SK-N-SH treated with all-trans-retinoic acid at 6 μM for 48 hours (cell line): ENCODE data around the gene SGIP1.

Source experiments
- ATAC-seq: fragments of 200-7000 bp; cut with Tn5 transposase; 3 replicates; pipeline ENCODE4 v1.9.1; 2020; ENCODE audit warnings: mild to moderate bottlenecking, moderate library complexity
- ARNTL ChIP-seq: fragments of 450-650 bp; formaldehyde crosslinking; IDR thresholded peaks from 2 replicates; pipeline ENCODE4 v1.5.0; 2020; ENCODE audit warnings: low read depth, mild to moderate bottlenecking, moderate library complexity, borderline replicate concordance
- BACH2 ChIP-seq: fragments of 250-450 bp; sonication (Bioruptor Pico); IDR thresholded peaks from 2 replicates; pipeline ENCODE4 v1.9.0; 2021; ENCODE audit warnings: mild to moderate bottlenecking, borderline replicate concordance
- CREB5 ChIP-seq: fragments of 250-450 bp; sonication (Bioruptor Pico); IDR thresholded peaks from 2 replicates; pipeline ENCODE4 v1.5.1; 2020; ENCODE audit warnings: low read depth, mild to moderate bottlenecking, moderate library complexity
- CSDC2 ChIP-seq: fragments of 250-450 bp; sonication (Bioruptor Pico); IDR thresholded peaks from 2 replicates; pipeline ENCODE4 v1.5.0; 2020; ENCODE audit warnings: mild to moderate bottlenecking, moderate library complexity
- ESRRG ChIP-seq: fragments of 250-450 bp; sonication (Bioruptor Pico); IDR thresholded peaks from 2 replicates; pipeline ENCODE4 v1.6.1; 2021; ENCODE audit warnings: mild to moderate bottlenecking
- GLIS3 ChIP-seq: fragments of 250-450 bp; sonication (Bioruptor Pico); IDR thresholded peaks from 2 replicates; pipeline ENCODE4 v1.5.0; 2020; ENCODE audit warnings: mild to moderate bottlenecking, moderate library complexity
- ISL1 ChIP-seq: fragments of 250-450 bp; sonication (Bioruptor Pico); IDR thresholded peaks from 2 replicates; pipeline ENCODE4 v2.1.2; 2022; ENCODE audit warnings: mild to moderate bottlenecking, moderate library complexity
- OSR1 ChIP-seq: fragments of 250-450 bp; sonication (Bioruptor Pico); IDR thresholded peaks from 2 replicates; pipeline ENCODE4 v1.8.0; 2022; ENCODE audit warnings: moderate library complexity, mild to moderate bottlenecking, inconsistent platforms
- PATZ1 ChIP-seq: fragments of 250-450 bp; sonication (Bioruptor Pico); IDR thresholded peaks from 2 replicates; pipeline ENCODE4 v1.8.0; 2020; ENCODE audit warnings: mild to moderate bottlenecking, moderate library complexity, borderline replicate concordance
- POU6F1 ChIP-seq: fragments of 250-450 bp; sonication (Bioruptor Pico); IDR thresholded peaks from 2 replicates; pipeline ENCODE4 v1.8.0; 2021; ENCODE audit warnings: low read depth, mild to moderate bottlenecking, moderate library complexity, borderline replicate concordance
- PPARA ChIP-seq: fragments of 250-450 bp; sonication (Bioruptor Pico); IDR thresholded peaks from 2 replicates; pipeline ENCODE4 v1.5.0; 2020; ENCODE audit warnings: mild to moderate bottlenecking, borderline replicate concordance
- RARB ChIP-seq: fragments of 250-450 bp; sonication (Bioruptor Pico); IDR thresholded peaks from 2 replicates; pipeline ENCODE4 v1.8.0; 2021; ENCODE audit warnings: mild to moderate bottlenecking, moderate library complexity
- SNAI2 ChIP-seq: fragments of 250-450 bp; sonication (Bioruptor Pico); IDR thresholded peaks from 2 replicates; pipeline ENCODE4 v1.5.0; 2020; ENCODE audit warnings: mild to moderate bottlenecking, moderate library complexity
- TCF4 ChIP-seq: fragments of 250-450 bp; sonication (Bioruptor Pico); IDR thresholded peaks from 2 replicates; pipeline ENCODE4 v1.8.0; 2021; ENCODE audit warnings: mild to moderate bottlenecking, moderate library complexity, borderline replicate concordance
- TOX ChIP-seq: fragments of 250-450 bp; sonication (Bioruptor Pico); IDR thresholded peaks from 2 replicates; pipeline ENCODE4 v1.8.0; 2021; ENCODE audit warnings: mild to moderate bottlenecking, moderate library complexity, borderline replicate concordance
- ZC3H10 ChIP-seq: fragments of 250-450 bp; sonication (Bioruptor Pico); IDR thresholded peaks from 2 replicates; pipeline ENCODE4 v1.5.1; 2021; ENCODE audit warnings: mild to moderate bottlenecking, moderate library complexity
- ZFP3 ChIP-seq: fragments of 250-450 bp; sonication (Bioruptor Pico); IDR thresholded peaks from 2 replicates; pipeline ENCODE4 v1.5.0; 2020; ENCODE audit warnings: mild to moderate bottlenecking, moderate library complexity
- ZFP30 ChIP-seq: fragments of 450-650 bp; formaldehyde crosslinking; IDR thresholded peaks from 2 replicates; pipeline ENCODE4 v1.5.0; 2022; ENCODE audit warnings: mild to moderate bottlenecking, moderate library complexity
- ZNF565 ChIP-seq: fragments of 450-650 bp; formaldehyde crosslinking; conservative IDR thresholded peaks from 2 replicates; pipeline ENCODE4 v1.5.0; 2020; ENCODE audit warnings: low read depth, mild to moderate bottlenecking, moderate library complexity
- ZNF70 ChIP-seq: fragments of 450-650 bp; formaldehyde crosslinking; IDR thresholded peaks from 2 replicates; pipeline ENCODE4 v1.5.0; 2020; ENCODE audit warnings: mild to moderate bottlenecking, moderate library complexity
- ZNF8 ChIP-seq: fragments of 450-650 bp; formaldehyde crosslinking; IDR thresholded peaks from 2 replicates; pipeline ENCODE4 v1.5.0; 2020; ENCODE audit warnings: mild to moderate bottlenecking, moderate library complexity
- TF ChIP-seq, protein P1 (sequence below): fragments of 250-450 bp; sonication (Bioruptor Pico); IDR thresholded peaks from 2 replicates; pipeline ENCODE4 v1.5.0; 2020; ENCODE audit warnings: mild to moderate bottlenecking, moderate library complexity

The SGIP1 gene

DNA sequence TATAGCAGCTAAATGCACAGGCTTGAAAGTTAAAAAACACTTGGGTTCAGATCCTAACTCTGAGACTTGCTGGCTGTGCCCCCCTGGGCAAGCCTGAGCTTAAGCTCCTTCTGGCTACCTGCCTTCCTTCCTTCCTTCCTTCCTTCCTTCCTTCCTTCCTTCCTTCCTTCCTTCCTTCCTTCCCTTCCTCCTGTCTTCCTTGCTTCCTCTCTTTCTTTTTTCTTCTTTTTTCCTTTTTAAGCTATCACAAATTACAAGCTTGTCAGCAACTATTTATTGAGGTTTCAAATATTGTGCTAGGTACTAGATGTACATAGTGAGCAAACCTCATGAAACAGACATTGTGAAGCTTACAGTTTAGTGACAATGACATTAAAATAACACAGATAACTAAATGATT, 15.1 kb downstream of the SGIP1 start:
- no peak for TF ChIP-seq ZNF8
- TF ChIP-seq CSDC2: no peak
- no peak for TF ChIP-seq ZNF565
- no peak for TF ChIP-seq ZC3H10 (CRISPR knock-in tag)
- no peak for TF ChIP-seq POU6F1
- no peak for TF ChIP-seq GLIS3 (CRISPR knock-in tag)
- no peak for TF ChIP-seq BACH2 (CRISPR knock-in tag)
- no peak for TF ChIP-seq CREB5 (CRISPR knock-in tag)
- TF ChIP-seq PPARA (CRISPR knock-in tag): no peak
- TF ChIP-seq, all 23 proteins: peak for 0
- no peak for ATAC-seq

DNA sequence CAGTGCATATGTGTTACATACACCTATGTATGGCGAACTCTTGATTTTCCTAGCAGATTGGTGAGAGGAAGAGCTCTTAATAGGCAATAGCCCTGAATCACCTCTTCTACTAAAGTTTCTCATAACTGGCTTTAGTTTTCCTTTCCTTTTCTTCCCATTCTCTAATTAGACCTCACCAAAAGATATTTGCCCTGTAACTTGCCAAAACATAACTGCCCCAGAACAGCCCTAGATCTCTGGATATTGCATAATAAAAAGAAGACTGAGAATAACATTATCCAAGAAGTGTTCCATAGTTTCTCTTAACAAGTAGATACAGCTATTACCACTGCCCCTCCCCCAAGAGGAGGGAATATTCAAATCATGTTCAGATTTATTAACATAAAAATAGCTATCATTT, 16.3 kb downstream of the SGIP1 start:
- ATAC-seq: no peak
- TF ChIP-seq POU6F1 (no peak), OSR1 (CRISPR knock-in tag) (no peak), RARB (CRISPR knock-in tag) (no peak), ZC3H10 (CRISPR knock-in tag) (no peak), CREB5 (CRISPR knock-in tag) (no peak), ZNF565 (no peak), ZFP30 (CRISPR knock-in tag) (no peak), ESRRG (CRISPR knock-in tag) (no peak), CSDC2 (no peak), GLIS3 (CRISPR knock-in tag) (no peak), SNAI2 (CRISPR knock-in tag) (no peak), BACH2 (CRISPR knock-in tag) (no peak), ISL1 (no peak), ARNTL (CRISPR knock-in tag) (no peak), ZNF70 (no peak), ZNF8 (no peak), TOX (CRISPR knock-in tag) (no peak), PPARA (CRISPR knock-in tag) (no peak)

GRCh38 chr1:66552287-66552686, 18.3 kb downstream of the SGIP1 start:
- TF ChIP-seq ESRRG (CRISPR knock-in tag) (no peak), ISL1 (no peak), ZNF565 (no peak), CSDC2 (no peak), TOX (CRISPR knock-in tag) (no peak), BACH2 (CRISPR knock-in tag) (no peak), ZFP3 (CRISPR knock-in tag) (no peak), ZFP30 (CRISPR knock-in tag) (no peak), PPARA (CRISPR knock-in tag) (no peak), TCF4 (no peak), OSR1 (CRISPR knock-in tag) (no peak), GLIS3 (CRISPR knock-in tag) (no peak), ARNTL (CRISPR knock-in tag) (no peak), ZC3H10 (CRISPR knock-in tag) (no peak), ZNF8 (no peak), POU6F1 (no peak), PATZ1 (no peak), ZNF70 (no peak), CREB5 (CRISPR knock-in tag) (no peak)
- TF ChIP-seq, protein P1, sequence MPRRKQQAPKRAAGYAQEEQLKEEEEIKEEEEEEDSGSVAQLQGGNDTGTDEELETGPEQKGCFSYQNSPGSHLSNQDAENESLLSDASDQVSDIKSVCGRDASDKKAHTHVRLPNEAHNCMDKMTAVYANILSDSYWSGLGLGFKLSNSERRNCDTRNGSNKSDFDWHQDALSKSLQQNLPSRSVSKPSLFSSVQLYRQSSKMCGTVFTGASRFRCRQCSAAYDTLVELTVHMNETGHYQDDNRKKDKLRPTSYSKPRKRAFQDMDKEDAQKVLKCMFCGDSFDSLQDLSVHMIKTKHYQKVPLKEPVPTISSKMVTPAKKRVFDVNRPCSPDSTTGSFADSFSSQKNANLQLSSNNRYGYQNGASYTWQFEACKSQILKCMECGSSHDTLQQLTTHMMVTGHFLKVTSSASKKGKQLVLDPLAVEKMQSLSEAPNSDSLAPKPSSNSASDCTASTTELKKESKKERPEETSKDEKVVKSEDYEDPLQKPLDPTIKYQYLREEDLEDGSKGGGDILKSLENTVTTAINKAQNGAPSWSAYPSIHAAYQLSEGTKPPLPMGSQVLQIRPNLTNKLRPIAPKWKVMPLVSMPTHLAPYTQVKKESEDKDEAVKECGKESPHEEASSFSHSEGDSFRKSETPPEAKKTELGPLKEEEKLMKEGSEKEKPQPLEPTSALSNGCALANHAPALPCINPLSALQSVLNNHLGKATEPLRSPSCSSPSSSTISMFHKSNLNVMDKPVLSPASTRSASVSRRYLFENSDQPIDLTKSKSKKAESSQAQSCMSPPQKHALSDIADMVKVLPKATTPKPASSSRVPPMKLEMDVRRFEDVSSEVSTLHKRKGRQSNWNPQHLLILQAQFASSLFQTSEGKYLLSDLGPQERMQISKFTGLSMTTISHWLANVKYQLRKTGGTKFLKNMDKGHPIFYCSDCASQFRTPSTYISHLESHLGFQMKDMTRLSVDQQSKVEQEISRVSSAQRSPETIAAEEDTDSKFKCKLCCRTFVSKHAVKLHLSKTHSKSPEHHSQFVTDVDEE (CRISPR knock-in tag): no peak
- no peak for ATAC-seq
